ENCODE measurements around the gene AP4M1.

- TF ChIP-seq CTCF (IDR thresholded peaks at IDR 0.05) (peak in 2 of 6 experiments; percentile 13 to 23), POLR2A (IDR thresholded peaks at IDR 0.05) (no peak)
These were observed 48.2 kb upstream of the AP4M1 start for GRCh38 chr7:100053215-100053614.

Data from thyroid gland (tissue), 4 donors.